Activated CD4-positive, alpha-beta T cell treated with anti-CD3 and anti-CD28 coated beads, Interleukin-2, amount 50 U/mL, for 1 hour (primary cell): ENCODE data around the gene SPRED2.
A peak's percentile ranks its signal among the peaks of the same experiment; 100 is the strongest.

Experiments
- DNase-seq: peaks from one replicate; pipeline ENCODE4 v3.0.0-alpha.2; 2020

Gene SPRED2

GRCh38 chr2:65382776-65383357 lies 49.5 kb downstream of the SPRED2 start:
- peak; percentile 65 for DNase-seq

DNA sequence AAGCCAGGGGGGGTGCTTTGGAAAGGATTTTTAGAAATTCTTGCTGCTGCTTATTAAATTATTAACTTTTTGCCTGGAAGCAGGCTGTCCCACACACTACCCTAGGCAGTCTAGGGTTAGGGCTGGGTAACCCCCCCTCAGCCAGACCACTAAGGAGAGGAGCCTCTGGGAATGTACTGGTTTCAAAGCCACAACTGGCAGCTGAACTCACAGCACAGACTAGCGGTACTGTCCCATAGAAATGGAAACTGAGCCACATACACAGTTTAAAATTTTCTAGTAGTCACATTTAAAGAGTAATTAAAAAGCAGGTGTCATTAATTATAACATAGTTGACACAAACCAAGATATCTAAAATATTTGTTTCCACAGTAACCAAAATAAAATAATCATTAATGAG lies 50.1 kb downstream of the SPRED2 start:
- DNase-seq = no peak

- no peak for DNase-seq
These were observed 50.8 kb downstream of the SPRED2 start for GRCh38 chr2:65381607-65382051.

DNA sequence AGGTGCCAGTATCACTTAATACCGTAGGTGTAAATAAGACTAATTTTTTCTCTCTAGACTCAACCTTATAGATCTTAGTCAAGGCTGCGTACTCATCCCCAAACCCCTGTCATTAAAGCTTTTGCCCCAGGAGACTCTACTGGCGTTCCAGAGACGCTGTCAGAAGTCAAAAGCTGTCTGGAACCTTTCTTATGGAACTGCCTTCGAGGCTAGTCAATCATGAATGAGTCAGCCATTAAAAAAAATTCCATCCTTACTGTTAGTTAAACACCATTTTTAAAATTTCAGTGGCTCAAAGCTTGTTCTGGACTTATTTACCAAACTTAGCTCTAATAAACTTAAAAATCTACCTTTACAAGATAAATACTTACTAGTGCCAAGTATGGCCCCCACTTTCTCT lies 52.1 kb downstream of the SPRED2 start:
- DNase-seq = no peak

DNA sequence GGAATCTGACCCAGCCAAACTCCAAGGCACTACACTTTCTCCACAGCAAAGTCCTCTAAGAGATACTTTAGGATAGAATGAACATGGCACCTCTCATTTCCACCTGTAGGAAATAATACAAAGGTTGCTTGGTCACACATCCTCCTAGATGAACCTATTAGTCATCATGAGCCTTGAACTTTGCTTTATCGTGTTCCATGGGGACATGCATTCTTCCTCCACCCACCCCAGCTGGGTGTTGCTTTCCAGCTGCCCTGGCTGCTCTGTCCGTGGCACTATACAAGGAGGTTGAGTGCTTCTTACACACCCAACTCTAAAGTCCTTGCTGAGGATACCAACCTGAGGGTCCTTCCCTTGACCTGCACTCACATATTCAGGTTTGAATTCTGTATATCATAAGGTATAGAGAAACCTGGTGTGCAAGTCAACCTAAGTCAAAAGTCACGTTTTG lies 52.7 kb downstream of the SPRED2 start:
- DNase-seq = no peak

GRCh38 chr2:65379223-65379622 lies 53.2 kb downstream of the SPRED2 start:
- no peak for DNase-seq

- DNase-seq = no peak
These were observed 54.1 kb downstream of the SPRED2 start for GRCh38 chr2:65378290-65378689.

GRCh38 chr2:65377556-65378192 lies 54.7 kb downstream of the SPRED2 start:
- no peak for DNase-seq

DNA sequence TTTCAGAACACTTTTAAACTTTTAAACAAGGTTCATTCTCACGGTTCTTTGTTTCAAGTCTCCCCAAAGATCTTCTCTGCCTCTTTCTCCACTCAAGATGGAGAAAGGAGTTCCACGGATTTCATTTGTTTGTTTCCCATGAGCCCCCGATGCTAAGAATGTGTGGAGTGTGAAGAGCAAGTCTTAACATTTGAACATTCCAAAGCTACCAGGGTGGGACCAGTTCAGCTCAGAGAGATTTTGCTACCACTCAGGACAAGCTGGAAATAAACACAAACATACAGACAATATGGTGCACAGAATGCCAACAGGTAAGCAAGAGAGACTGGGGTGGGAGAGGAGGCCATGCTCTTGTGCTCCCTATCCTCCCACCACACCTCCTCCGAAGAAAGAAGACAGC lies 56.7 kb downstream of the SPRED2 start:
- no peak for DNase-seq

DNA sequence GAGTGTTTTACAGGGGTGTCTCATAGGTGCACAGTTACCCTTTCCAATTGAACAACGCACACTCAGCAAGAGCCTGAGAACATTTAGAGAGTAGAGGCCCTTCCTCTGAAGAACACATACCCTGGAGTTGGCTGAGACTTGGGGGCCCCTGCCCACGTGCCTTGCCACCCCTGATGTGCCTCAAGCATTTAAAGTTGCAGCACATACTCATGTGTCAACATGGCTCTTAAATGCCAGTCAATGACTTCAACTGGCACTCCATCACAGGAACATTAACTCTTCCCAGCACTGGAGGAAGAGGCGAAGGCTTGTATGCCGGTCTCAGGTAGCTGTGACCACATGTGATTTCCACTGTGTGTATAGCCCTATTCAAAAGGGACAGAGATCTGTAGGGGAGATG lies 57.4 kb downstream of the SPRED2 start:
- no peak for DNase-seq

DNA sequence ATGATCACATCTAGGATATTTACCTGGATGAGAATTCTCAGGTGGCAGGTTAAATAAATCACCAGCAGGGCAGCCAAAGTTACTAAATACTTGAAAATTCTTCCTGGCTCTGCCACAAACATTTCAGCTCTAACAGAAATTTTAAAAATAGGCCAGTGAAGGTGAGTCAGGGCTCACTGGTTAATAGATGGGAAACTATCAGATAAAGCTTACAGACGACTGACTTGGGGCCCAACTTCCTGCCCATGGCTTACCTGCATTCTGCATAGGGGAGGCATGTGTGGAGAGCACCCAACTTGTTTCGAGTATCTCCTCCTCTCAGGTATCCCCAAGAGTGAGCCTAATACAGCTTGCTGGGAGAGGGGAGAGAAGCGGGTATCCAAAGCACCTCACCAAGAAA lies 57.8 kb downstream of the SPRED2 start:
- no peak for DNase-seq

GRCh38 chr2:65373365-65373918 lies 59.0 kb downstream of the SPRED2 start:
- no peak for DNase-seq

DNA sequence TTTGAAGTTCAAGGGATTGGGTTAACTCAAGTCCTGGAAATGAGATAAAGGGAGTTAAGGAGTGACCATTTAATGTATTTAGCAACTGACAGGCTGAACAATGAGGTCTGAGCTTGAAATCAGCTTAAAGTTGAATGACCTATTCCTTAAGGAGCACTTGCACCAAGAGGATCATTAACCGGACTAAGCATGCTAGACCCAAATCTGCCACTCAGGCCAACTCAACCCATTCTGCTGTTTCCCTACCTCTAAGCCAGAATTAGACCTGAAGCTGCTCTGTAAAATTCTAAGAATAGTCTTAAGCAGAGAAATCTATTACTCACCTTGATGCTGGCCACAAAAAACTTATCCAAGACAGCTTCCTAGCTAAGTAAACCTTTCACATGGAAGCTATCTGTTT lies 59.8 kb downstream of the SPRED2 start:
- no peak for DNase-seq

DNA sequence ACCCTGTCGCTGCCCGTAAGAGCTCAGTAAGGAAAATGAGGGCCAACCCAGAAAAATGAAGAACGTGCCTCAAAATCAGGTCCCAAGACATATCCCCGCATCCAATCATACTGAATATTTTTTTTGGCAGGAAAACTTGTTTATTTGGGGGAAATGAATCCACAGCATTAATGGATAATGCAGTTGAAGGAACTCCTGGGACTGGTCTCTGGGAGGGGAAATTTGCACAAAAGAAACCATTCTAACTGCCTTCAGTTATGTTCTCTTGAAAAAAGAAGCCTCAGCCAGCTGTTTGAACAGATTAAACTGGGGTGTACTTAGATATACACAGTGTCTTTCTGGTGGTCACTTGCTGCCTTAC lies 61.3 kb downstream of the SPRED2 start:
- no peak for DNase-seq

DNA sequence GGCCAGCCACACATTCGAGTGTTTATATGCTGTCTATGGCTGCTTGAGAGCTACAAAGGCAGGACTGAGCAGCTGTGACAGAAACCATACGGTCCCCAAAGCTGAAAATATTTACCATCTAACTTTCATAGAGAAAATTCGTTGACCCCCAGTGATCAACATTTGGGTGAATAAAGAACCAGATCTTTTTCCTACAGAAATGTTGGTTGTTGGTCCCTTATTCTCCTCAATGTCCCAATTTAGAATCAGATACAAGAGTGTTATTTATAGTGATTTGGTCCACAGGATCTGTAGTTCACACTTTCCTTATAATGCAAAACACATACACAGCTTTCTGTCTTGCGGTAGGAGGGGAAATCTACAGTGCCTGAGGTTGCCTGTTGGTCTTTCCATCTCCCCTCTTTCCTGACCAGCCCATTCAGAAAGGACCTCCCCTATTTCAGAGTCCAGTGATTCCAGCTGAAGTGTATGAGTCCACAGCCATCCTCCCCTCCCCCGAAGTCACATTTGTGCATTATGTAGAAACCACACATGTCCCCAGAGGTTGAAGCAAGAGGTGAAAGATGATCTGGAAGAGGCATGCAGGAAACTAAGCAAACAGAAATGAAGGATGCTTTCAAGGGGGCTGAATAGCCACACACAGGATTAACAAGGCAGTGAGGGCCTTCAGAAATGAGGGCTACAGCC lies 61.9 kb downstream of the SPRED2 start:
- DNase-seq = no peak

DNA sequence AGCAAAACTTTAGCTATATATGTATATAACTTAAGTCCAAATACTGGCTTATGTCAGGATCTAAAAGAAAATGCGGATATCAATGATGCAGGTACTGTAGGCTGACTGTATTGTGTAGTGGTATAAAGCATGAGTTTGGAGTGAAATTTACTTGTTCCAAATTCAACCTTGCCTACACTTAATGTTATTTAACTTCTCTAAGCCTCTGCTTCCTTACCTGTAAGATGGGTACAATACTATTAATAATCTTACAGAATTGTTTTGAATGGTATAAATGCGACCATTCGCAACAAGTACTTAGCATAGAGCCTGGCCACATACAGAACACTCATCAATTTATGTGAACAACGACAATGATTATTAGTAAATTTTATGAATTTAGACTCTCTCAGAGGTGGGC lies 62.4 kb downstream of the SPRED2 start:
- DNase-seq = no peak

GRCh38 chr2:65369574-65369973 lies 62.8 kb downstream of the SPRED2 start:
- no peak for DNase-seq

- DNase-seq = no peak
These were observed 63.9 kb downstream of the SPRED2 start for GRCh38 chr2:65368468-65368867.

GRCh38 chr2:65367524-65367923 lies 64.9 kb downstream of the SPRED2 start:
- no peak for DNase-seq

GRCh38 chr2:65366595-65367125 lies 65.7 kb downstream of the SPRED2 start:
- DNase-seq = no peak

- no peak for DNase-seq
These were observed 67.2 kb downstream of the SPRED2 start for GRCh38 chr2:65364986-65365733.

DNA sequence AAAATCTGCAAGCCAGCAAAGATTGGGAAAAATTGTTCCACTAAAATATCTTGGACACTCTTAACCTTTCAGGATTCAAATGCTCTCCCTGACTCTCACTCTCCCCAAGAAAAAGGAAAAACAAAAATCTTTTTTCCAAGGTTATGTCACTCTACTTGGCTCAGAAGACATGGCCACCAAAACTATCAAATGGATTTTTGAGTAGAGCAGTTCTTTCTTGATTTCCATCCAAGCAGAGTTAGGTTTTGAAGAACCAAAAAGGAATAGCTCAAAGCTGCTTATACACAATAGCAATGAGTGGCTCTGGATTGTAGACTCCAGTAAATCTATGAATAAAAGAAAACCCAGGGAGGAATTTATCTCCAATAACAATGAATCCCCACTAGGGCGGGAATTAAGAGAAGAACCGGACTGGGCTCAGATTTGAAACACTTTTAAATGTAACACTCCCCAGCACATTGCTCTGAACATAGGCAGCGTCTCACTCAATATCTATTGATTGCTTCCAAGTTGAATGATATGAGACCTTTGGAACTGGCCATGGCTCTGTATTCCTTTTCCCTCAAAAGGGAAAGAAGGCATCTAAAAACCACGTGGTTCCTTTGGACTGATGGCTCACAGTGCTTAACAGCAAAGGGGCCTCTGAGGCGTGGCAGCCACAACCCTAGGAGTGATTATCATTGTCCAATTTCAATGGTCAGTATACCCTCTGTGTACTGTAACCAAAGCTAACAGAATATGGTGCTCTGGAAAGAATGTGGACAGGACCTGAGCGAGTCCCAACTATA lies 68.3 kb downstream of the SPRED2 start:
- no peak for DNase-seq
